Embryonic facial prominence (tissue), 1 donor: ENCODE measurements around the gene ESF1.
"Not testable (repeated sequence)": the region's sequence is repeated elsewhere in the genome, so short reads cannot be mapped to it uniquely, and the experiment has no call there.

ENCODE experiments used
- DNase-seq: peaks from one replicate; pipeline ENCODE4 v3.0.0-alpha.2; 2016; ENCODE audit errors: extremely low spot score

The ESF1 gene

GRCh38 chr20:13788167-13788834 lies 3.6 kb upstream of the ESF1 start:
- no peak for DNase-seq

GRCh38 chr20:13786143-13786828 lies 1.6 kb upstream of the ESF1 start:
- DNase-seq = no peak

DNA sequence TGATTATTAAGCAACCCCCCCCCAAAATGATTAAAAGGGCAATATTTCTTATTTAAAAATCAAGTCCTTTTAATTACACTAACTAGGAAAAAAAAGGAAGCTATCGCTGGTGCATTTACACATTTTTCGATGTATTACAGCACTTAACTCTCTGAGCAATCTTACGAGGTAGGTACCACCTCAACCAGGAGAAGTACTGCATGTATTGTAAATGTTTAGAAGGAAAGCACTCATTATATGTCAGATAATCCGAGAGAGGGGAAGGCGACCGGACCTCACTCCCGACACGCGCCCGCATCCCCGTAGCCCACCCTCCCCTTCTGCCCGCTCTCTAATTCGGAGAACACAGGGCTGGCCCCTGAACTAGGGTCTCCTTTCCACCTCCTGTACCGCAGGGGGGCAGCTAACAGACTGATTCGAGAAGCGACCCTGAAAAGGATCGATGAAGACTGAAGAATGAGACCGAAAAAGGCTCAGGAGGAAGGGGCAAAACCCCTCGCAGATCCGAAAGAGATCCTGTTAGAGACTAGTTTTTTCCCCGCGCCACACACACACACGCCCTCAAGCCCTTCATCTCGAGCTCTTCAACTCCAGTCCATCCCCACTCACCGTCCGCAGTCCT lies 337 bp downstream of the ESF1 start:
- no peak for DNase-seq

- DNase-seq = no peak
Observed at GRCh38 chr20:13783528-13783927, 1.2 kb downstream of the ESF1 start.

DNA sequence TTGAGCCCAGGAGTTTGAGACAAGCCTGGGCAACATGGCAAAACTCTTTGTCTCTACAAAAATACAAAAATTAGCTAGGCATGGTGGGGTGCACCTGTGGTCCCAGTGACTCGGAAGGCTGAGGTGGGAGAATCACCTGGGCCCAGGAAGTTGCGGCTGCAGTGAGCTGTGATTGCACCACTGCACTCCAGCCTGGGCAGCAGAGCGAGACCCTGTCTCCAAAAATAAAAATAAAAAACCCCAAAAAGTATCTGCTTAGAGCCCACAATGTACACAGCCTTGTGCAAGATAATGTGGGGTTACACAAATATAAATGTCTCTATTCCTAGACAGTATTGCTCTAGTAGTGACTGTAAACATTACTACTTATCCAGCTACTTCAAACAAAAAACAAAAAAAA lies 5.9 kb downstream of the ESF1 start:
- DNase-seq = no peak

GRCh38 chr20:13777171-13777601 lies 7.5 kb downstream of the ESF1 start:
- no peak for DNase-seq

GRCh38 chr20:13775867-13776266 lies 8.9 kb downstream of the ESF1 start:
- no peak for DNase-seq

DNA sequence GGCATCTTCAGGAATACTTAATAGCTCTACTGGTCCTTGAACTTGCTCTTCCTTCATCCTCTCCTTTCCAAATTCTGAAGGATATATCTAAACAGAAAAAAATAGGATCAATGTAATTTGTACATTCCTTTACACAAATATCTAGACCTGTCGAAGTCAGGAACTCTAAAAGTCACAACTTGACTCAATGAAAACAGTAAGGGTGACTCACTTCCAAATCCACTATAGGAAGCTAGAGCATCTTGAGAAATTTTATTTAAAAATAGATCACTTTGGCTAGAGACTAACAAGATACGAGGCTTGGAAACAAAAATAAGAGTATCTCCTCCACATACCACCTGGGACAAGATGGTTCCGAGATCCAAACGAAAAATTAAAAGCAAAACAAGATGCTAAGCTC lies 12.2 kb downstream of the ESF1 start:
- no peak for DNase-seq

DNA sequence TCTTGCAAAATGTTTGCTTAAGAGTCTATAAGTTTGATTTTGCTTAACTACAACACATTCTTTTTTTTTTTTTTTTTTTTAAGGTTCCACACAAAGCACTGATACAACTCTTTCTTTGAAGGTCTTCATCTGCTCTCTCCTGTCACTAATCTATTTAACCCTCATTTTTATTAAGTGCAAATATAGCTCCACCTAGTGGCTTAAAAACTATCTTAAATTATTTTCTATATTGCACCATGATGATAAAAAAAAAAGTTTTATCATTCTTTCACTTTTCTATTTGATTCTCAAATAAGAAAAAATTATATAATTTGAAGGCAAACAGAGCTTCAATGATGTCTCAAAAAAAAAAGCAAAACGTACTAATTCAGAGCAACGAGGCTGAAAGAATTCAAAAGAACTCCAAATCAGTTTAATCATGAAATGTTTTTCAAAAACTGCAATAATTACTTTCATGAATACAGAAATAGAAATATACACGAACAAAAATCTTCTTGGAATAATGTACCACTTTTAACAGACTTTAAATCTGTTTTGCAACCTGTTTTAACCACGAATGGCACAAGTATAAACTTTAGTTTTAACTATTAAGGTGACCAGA lies 12.8 kb downstream of the ESF1 start:
- no peak for DNase-seq

DNA sequence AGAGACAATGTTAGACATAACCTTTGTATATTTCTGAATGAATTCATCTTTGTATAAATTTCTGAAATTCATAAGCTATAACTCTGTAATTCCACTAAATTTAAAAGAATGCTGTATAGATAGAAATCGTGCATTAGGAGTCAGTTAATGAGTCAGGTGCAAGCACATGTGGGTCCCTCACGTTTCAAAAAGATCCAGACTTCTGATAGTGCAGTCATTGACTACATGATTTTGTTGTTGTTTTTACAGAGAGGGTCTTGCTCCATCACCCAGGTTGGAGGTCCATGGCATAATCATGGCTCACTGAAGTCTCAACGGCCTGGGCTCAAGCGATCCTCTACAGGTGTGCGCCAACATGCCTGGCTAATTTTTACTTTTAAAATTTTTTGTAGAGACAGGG lies 14.6 kb downstream of the ESF1 start:
- no peak for DNase-seq

DNA sequence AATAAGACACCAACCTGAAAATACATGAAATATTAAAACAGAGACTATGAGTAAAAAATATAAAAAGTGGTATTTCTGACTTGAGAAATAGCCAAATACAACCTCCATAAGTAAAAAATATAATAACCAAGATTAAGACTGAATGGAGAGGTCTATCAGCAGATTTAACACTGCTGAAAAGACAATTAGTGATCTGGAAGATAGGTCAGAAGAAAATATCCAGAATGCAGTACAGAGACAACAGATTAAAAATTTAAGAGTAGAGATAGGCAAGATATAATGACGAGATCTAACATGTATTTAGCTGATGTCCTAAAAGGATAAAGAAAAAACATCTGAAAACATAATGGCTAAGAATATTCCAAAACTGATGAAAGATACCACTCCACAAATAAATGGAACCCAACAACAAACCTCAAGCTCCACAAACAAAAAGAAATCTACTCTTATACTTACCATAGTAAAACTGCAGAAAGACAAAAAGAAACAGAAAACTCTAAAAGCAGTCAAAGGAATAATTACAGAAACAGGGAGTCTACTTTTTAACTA lies 18.8 kb downstream of the ESF1 start:
- DNase-seq = no peak

DNA sequence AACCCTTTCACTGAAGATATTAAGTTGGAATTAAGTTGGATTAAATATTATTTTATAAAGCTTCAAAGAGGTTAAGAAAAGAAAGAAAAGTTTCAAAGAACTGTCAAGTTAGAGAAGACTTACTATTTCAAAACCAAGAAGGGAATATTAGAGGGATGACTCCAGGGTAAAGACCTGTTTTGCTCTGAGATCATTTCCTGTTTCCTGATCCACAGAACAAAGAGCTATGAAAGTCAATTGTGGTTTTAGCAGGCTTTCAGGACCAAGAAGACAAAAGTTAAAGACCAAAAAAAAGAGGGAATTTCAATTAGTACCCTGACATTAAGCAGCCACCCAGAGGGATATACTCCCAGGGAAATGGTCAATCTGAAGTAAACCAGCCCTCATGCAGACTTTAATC lies 19.4 kb downstream of the ESF1 start:
- no peak for DNase-seq

- DNase-seq = not testable (repeated sequence)
Observed at GRCh38 chr20:13760451-13760946, 24.2 kb downstream of the ESF1 start.

GRCh38 chr20:13758884-13759283 lies 25.8 kb downstream of the ESF1 start:
- no peak for DNase-seq

DNA sequence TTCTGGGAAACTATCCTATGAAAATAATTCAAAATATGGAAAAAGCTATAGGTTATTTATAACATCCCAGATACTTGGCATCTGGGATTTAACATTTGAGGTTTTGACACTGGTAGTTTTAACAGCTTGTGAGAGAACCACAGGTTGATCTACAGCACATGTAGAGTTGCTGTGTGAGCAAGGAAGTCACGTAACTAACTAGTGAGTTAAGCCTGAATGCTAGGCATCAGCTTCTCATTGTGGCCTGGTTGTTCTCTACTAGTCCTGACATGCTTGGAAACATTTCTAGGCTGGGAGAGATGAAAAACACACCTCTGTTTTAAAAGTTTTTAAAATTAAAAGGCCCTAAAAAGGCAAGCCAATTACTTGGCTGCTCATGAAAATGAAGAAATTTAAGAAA lies 28.2 kb downstream of the ESF1 start:
- no peak for DNase-seq

DNA sequence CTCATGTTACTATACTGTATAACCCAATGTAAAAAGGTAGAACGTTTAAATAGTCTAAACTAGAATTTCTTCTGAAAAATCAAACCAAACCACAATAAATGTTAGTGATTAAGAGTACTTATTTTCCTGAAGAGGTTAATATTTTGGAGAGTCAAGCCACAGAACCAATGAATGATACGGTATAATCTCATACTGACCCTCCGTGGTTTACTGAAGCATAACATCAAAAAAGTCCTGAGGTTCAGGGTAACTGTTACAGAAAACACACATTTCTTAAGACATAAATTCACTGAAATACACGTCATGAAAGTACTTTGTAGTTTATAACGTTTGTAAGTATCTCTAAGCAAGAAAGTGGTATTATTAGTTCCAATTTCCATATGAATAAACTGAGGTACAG lies 28.9 kb downstream of the ESF1 start:
- DNase-seq = no peak

- DNase-seq = no peak
Observed at GRCh38 chr20:13753436-13754036, 31.2 kb downstream of the ESF1 start.

DNA sequence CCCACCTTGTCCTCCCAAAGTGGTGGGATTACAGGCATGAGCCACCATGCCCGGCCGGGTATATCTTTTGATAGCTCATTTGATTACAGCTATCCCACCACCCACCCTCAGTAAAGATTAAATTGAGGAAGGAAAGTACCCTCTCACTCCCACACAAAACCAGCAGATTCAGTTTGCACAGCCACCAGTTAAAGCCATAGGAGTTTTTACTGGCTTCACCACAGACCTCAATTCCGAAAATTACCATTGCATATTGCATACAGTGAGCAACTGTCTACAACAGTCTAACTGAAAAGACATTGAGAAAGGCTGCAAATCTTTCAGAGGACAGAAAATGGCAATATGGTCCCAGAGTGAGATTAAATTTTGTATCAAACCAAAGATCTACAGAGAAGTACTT lies 34.9 kb downstream of the ESF1 start:
- DNase-seq = no peak

DNA sequence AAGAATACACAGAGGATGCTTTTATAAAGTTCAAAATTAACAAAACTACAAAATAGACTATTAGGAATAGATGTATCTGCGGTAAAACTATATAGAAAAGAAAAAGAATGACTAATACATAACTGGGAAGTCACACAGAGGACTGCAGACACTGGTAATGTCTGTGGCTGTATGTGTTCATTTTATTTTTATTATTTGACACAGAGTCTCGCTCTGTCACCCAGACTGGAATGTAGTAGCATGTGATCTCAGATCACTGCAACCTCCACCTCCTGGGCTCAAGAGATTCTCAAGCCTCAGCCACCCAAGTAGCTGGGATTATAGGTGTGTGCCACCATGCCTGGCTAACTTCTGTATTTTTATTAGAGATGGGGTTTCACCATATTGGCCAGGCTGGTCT lies 38.9 kb downstream of the ESF1 start:
- no peak for DNase-seq

- no peak for DNase-seq
Observed at GRCh38 chr20:13744352-13744751, 40.4 kb downstream of the ESF1 start.

DNA sequence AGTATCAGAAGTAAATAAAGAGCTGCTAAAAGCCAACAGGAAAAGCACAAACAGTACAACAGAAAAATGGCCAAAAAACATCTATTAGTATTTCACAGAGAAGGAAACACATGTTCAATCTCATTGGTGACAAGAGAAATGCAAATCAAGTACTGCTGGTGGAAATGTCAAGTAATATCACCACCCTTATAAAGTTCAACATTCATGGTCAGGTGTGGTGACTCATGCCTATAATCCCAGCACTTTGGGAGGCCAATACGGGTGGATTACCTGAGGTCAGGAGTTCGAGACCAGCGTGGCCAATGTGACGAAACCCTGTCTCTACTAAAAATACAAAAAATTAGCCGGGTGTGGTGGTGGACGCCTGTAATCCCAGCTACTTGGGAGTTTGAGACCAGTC lies 42.8 kb downstream of the ESF1 start:
- no peak for DNase-seq
